Activated CD8-positive, alpha-beta memory T cell treated with anti-CD3 and anti-CD28 coated beads for 4 hours (primary cell): ENCODE results near the gene CAMTA1.

Source experiments
- DNase-seq, 2 donors: peaks; one replicate each; pipeline ENCODE4 v3.0.0-alpha.2; 2020; ENCODE audit warnings: low read depth in 2 of 2

Gene CAMTA1

DNA sequence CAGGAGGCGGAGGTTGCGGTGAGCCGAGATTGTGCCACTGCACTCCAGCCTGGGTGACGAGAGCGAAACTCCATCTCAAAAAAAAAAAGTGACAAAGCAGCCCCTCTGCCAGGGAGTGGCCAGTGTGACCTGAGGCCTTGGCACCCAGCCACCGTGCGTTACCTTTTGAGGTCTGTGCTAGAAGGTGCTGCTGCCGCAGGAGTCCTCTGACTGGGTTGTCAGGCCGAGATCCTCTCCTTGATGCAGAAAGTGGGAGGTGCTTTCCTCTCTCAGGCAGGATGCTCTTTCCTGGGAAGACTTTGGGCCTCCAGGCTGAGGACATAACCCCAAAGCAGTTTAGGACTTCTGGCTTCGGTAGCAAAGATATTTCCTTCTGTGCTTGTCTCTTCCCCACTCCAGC is 705.3 kb downstream of the CAMTA1 start:
- DNase-seq, result no peak

DNA sequence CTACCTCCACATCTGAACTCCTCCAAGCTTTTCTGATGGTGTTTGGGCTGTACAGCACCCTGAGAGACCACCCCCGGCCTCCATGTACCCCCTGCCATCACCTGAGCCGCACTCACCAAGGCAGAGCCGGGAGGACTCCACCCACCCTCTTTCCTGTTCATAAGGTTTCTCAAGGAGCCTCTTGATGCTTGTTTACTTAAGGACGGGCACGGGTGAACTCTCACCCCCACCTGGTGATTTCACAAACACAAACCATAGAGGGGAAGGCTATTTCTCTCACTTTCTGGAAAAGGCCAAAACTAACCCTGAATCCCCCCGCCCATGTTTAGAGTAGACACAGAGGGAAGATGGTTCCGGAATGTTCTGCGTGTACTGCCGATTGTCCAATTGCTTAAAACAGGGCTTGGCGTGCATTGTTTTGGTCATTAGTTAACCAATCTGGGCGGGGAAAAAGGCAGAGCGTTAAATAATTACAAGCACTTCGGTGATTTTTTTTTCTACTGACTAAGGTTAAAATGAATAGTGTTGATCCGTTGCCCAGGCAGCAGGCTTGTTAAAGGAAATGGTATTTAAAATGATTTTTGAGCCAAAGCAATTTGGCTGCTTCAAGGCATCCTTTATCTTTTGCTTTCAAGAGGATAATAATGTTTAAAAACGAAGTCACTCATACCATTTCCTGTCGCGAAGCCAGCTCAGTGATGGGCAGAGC is 706.0 kb downstream of the CAMTA1 start:
- DNase-seq, result no peak

DNA sequence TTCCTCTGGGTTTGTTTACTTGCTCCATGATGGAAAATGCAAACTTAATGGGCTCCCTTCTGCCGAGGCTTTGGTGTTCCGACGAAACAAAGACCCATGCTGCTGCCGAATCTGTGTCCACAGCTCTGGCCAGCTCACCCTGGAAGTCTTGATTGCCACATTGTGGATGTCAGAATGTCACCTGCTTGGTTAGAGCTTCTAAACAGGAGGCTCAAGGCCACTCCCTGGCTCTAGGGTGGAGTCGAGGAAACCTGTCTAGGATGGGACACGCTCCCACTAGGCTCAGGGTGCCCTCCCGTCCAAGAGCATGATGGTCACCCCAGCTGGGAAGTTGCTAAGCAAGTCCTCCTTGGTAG is 706.5 kb downstream of the CAMTA1 start:
- no peak for DNase-seq

DNA sequence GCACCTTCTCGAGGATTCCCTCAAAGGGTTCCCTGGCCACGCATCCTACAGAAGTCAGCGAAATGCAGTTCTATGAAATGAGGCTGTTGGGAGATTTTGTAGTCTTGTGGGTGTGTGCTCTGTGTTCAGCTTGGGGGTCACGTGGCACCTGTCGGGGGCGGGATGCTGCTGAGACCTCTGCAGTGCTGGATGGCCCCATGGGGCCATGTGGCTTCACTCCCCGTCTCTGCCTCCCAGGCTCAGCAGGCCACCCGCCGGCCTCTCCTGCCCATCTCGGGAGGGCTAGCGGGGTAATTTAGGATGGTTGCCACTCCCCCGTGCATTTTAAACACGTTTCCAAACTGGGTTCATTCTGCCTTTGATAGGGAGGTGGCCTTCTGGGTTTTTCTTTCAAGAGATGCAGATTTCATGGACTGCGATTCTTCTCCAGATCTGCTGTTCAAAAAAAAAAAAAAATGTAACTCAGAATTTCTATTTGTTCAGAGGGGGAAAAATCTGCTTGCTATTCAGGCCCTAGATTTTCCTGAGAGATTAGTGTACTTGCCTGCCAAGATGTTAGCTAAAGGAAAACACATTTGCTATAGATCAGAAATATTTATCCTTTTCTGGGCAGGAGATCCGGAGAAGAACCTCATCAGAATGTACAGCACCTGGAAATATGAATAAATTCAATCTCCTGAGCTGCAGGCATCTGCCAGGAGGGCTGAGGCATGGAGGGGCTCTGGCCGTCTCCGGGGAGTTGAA is 708.6 kb downstream of the CAMTA1 start:
- no peak for DNase-seq

DNA sequence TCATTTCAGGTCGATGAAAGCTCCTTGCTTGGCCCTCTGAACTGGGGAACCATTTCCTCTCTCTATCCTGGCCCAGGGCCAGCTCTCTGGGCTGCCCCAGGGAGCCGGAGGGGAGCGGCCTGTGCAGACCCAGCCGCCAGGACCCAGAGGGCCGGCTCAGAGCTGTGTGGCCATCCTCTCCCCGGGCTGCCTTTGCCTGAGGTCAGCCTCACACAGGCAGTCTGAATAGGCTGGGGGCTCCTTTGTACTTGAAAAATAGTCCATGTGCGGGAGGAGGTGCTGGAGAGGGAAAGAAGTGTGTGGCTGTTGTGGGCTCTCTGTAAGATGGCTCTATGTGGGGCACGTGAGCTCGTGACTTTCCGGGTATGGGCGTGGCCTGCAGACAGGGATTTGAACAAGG is 710.7 kb downstream of the CAMTA1 start:
- DNase-seq, result no peak

- DNase-seq, result no peak
Measured at GRCh38 chr1:7497107-7497637, 711.9 kb downstream of the CAMTA1 start.

- DNase-seq, result no peak
Measured at GRCh38 chr1:7500381-7501083, 715.3 kb downstream of the CAMTA1 start.

GRCh38 chr1:7501084-7501491 is 715.8 kb downstream of the CAMTA1 start:
- DNase-seq, result no peak

GRCh38 chr1:7501723-7502603 is 716.7 kb downstream of the CAMTA1 start:
- DNase-seq, result no peak

GRCh38 chr1:7503691-7504437 is 718.6 kb downstream of the CAMTA1 start:
- no peak for DNase-seq

DNA sequence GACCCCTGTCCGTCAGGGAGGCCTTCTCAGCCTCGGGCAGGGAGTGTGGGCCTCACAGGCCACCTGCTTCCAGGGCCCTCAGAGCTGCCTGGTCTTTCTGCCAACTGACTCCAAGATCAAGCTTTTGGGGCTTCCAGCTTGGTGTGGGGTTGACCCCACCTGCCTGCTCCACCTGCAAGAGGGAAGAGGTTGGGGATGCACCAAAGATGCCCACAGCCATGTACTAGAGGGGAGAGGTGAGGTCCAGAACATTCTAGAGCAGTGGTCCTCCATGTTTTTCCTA is 719.1 kb downstream of the CAMTA1 start:
- no peak for DNase-seq

GRCh38 chr1:7505094-7505770 is 720.0 kb downstream of the CAMTA1 start:
- DNase-seq, result no peak

- no peak for DNase-seq
Measured at GRCh38 chr1:7505771-7506453, 720.7 kb downstream of the CAMTA1 start.

DNA sequence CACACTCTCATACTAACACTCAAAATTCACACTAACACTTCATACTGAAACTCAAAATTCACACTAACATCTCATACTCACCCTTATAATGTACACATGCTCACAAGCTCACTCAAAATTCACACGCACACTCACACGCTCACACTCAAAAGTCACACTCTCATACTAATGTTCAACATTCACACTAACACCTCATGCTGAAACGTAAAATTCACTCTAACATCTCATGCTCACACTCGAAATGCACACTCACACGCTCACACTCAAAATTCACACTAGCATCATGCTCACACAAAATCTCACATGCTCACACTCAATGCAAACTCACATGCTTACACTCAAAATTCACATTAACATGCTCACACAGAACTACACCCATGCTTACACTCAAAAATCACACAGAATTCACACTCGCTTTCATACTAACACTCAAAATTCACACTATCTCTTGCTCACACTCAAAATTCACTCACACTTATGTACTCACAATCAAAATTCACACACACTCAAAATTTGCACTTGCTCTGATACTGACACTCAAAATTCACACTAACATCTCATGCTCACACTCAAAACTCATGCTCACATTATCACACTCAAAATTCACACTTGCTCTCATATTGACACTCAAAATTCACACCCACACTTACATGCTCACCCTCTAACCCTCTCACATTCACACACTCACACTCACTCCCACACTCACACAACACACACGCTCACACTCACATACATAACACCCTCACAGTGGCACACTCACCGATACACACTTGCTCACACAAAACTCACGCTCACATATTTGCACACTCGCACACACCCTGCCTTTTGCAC is 721.4 kb downstream of the CAMTA1 start:
- no peak for DNase-seq

- no peak for DNase-seq
Measured at GRCh38 chr1:7507285-7508019, 722.2 kb downstream of the CAMTA1 start.

GRCh38 chr1:7508052-7508933 is 723.0 kb downstream of the CAMTA1 start:
- DNase-seq, result no peak

DNA sequence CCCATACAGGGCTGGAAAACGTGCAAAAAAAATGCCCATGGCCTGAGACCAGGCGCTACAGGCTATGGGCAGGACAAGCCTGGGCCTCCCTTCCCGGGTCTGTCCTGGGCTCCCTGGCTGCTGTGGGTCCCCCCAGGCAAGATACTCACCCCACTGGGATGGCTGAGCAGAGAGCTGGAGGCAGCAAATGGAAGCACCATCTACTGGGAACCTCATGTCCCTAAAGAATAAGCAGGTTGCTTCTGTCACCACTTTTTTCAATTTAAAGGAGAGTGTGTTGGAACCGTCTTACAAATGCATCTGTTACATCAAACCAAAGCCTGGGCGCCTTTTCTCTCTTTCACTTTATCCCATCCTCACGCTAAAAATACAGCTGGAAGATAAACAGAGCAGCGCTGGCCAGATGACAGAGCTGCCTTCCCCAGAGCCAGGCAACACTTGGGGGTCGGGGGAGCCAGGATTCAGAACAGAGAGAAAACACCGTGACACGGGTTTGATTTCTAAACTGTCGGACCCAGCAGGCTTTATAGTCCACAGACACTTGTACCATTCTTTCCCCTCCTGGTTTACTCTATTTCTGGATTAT is 723.8 kb downstream of the CAMTA1 start:
- no peak for DNase-seq
